Osteocyte (in vitro differentiated cells): ENCODE data around the gene DFFB. TPM values are rescaled to one million over a fixed set of nuclear protein-coding genes. Genes with fewer than 3 reads are reported as not detected.

Experiments used
- DNase-seq: peaks from one replicate; pipeline ENCODE4 v3.0.0; 2021; ENCODE audit warnings: mixed read lengths; ENCODE audit not compliant: unreplicated experiment; ENCODE audit errors: extremely low spot score
- H3K27ac Mint-ChIP-seq: one replicate; pipeline ENCODE4 v1.8.0; 2021; ENCODE audit warnings: mild to moderate bottlenecking, mixed read lengths; ENCODE audit not compliant: unreplicated experiment
- H3K27me3 Mint-ChIP-seq: one replicate; pipeline ENCODE4 v1.8.0; 2021; ENCODE audit warnings: mixed read lengths; ENCODE audit not compliant: unreplicated experiment
- H3K36me3 Mint-ChIP-seq: one replicate; pipeline ENCODE4 v1.8.0; 2021; ENCODE audit warnings: mixed read lengths; ENCODE audit not compliant: unreplicated experiment
- H3K4me1 Mint-ChIP-seq: one replicate; pipeline ENCODE4 v1.8.0; 2021; ENCODE audit warnings: mixed read lengths; ENCODE audit not compliant: unreplicated experiment
- H3K4me3 Mint-ChIP-seq: one replicate; pipeline ENCODE4 v1.8.0; 2021; ENCODE audit warnings: mild to moderate bottlenecking, moderate library complexity, mixed read lengths; ENCODE audit not compliant: unreplicated experiment
- H3K9me3 Mint-ChIP-seq: one replicate; pipeline ENCODE4 v1.8.0; 2021; ENCODE audit warnings: mixed read lengths; ENCODE audit not compliant: unreplicated experiment
- total RNA-seq: library from RNA; stranded (reverse); gene quantifications from 2 replicates; pipeline ENCODE4 v1.2.1, GENCODE V29; 2021
- TF ChIP-seq, protein P1 (sequence below): fragments of 200-600 bp; sonication (generic); IDR thresholded peaks from 2 replicates; pipeline ENCODE4 v1.5.0; 2021; ENCODE audit warnings: antibody characterized with exemption, mild to moderate bottlenecking, moderate library complexity

DFFB gene
- total RNA-seq, 1 donor from 2014 or later, result 11.0 TPM

DNA sequence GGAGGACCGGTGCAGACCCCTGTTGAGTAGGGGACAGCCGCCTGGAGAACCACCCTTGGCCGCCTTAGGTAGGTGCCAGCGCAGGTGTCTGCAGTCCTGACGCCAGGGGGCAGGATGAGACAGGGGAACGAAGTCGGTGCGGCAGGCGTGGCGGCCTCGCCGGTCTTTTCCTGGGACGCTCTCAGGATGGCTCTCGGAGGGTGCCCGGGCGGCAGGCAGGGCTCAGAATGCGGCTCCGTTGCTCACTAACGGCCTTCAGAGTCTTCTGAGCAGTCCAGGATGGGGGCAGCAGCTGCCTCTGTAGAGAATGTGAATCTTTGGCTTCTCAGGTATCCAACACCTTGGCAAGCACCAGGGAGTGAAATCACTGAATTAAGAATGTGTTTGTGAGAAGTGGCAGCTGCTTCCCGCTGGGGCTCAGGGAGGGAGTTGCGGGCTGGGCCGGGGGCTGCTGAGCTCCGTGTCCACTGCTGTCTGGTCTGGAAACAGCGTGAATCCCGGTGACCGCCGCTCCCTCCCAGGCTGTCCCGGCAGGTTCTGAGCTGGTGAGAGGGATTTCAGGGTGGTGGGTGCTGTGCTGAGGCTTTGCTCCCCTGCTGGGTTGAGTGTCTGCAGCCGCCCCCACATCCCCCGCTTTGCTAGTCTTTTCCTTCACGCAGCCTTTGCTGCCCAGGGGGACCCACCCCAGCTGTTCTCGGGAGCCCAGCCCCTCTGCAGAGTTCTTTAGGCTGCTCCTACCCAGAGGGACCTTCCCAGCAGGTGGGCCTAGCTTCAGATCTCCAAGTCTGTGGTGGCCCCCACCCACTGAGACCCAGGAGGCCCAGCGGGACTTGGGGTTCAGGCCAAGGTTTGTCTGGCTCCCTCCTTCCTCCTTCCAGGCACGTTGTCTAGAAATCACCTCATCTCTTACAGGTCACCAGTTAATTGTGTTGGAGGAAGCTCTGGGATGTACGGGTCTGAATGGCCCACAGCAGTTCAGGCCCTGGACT, 53.9 kb downstream of the DFFB start:
- no peaks in the 10 kb centered on the region for H3K9me3 Mint-ChIP-seq

DNA sequence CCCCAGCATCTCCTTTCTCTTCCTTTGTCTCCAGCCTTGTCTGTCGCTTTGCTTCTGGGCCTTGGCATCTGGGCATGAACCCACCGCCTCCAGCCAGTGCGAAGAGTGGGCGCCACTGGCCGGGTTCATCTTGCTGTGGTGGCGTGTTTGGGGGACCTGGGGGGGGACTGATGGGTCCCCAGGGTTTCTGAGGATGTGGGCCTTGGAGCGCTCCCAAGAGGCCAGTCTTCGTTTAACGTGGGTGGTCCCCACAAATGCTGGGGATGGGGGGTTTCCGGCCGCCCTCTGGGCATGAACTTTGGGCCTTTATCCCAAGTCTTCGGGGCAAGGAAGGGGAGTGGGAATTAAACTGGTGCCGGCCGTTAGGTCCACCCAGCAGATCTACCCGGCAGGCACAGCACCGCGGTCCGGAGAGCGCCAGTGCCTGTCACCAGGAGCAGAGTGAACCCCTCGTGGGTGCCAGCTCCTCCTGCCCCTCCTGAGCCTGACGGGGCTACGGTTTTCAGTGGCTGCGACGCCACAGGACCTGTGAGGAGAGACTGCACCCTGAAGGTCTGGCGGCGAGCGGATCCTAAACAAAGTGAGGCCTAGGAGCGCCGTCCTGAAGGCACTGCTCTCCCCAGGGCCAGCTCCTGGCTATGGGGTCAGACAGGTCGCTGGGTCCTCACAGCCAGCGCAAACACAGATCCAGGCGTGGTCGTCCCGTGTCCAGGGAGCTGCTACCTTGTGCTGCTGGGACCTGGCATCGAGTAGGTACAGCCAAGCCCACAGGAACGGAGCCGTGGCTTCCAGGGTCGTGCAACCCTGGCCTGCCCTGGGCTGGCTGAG, 54.9 kb downstream of the DFFB start:
- DNase-seq, result no peak
- TF ChIP-seq, protein P1, sequence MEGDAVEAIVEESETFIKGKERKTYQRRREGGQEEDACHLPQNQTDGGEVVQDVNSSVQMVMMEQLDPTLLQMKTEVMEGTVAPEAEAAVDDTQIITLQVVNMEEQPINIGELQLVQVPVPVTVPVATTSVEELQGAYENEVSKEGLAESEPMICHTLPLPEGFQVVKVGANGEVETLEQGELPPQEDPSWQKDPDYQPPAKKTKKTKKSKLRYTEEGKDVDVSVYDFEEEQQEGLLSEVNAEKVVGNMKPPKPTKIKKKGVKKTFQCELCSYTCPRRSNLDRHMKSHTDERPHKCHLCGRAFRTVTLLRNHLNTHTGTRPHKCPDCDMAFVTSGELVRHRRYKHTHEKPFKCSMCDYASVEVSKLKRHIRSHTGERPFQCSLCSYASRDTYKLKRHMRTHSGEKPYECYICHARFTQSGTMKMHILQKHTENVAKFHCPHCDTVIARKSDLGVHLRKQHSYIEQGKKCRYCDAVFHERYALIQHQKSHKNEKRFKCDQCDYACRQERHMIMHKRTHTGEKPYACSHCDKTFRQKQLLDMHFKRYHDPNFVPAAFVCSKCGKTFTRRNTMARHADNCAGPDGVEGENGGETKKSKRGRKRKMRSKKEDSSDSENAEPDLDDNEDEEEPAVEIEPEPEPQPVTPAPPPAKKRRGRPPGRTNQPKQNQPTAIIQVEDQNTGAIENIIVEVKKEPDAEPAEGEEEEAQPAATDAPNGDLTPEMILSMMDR, result no peak
- H3K27ac Mint-ChIP-seq, result no peak overlapping the region
- H3K9me3 Mint-ChIP-seq, result no peaks in the 10 kb centered on the region
- H3K4me1 Mint-ChIP-seq, result peaks cover 2% of the 10 kb centered on the region
- no peaks in the 10 kb centered on the region for H3K36me3 Mint-ChIP-seq
- H3K27me3 Mint-ChIP-seq, result peaks cover 3% of the 10 kb centered on the region
- no peak overlapping the region for H3K4me3 Mint-ChIP-seq

More for the DNA sequence above, 53.9 kb downstream of the DFFB start:
- no peak overlapping the region for H3K4me3 Mint-ChIP-seq
- DNase-seq, result no peak
- peaks cover 2% of the 10 kb centered on the region for H3K4me1 Mint-ChIP-seq
- no peak overlapping the region for H3K27ac Mint-ChIP-seq
- H3K36me3 Mint-ChIP-seq, result no peaks in the 10 kb centered on the region
- TF ChIP-seq, protein P1, result peak; percentile 72
- H3K27me3 Mint-ChIP-seq, result peaks cover 3% of the 10 kb centered on the region

DNA sequence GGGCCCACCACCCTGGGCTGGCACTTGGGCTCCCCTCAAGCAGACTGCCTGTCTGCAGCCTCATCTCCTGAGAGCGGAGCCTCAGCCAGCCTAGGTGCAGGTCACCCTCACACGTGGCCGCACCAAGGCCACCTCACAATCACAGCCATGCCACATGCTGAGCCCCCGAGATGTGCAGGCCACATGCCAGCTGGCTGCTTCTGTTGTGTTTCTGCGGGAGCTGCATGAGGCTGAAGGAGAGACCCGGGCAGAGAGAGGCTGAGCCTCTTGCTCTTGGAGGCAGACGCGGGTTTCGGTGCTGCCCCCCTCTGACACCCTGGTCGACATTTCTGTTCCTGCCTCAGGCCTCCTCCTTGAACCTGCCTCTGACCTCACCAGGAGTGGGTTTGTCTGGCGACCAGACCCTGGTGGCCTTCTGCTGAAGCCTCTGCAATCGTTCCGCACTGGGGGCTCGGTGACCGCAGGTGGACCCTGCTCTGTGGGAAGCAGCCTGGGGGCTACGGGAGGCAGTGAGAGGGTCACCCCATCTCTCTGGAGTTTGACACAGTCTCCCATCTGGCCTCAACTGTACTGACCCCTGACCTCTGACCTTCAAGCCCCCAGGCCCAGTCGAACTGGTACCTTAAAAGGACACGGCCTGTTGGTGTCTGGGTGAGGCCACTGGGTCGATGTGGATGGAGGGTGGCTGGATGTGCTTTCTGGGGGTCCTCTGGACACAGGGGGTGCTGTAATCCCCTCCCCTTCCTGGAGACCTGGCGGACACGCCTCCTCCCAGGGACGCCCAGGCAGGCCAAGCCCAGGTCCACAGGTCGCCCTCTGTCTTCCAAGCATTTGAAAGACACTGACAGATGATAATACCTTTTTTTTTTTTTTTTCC, 55.8 kb downstream of the DFFB start:
- Mint-ChIP-seq H3K27me3 (peaks cover 3% of the 10 kb centered on the region), H3K36me3 (no peaks in the 10 kb centered on the region), H3K4me1 (peaks cover 2% of the 10 kb centered on the region), H3K4me3 (no peak overlapping the region), H3K27ac (no peak overlapping the region), H3K9me3 (no peaks in the 10 kb centered on the region)
- TF ChIP-seq, protein P1, result no peak
- no peak for DNase-seq

DNA sequence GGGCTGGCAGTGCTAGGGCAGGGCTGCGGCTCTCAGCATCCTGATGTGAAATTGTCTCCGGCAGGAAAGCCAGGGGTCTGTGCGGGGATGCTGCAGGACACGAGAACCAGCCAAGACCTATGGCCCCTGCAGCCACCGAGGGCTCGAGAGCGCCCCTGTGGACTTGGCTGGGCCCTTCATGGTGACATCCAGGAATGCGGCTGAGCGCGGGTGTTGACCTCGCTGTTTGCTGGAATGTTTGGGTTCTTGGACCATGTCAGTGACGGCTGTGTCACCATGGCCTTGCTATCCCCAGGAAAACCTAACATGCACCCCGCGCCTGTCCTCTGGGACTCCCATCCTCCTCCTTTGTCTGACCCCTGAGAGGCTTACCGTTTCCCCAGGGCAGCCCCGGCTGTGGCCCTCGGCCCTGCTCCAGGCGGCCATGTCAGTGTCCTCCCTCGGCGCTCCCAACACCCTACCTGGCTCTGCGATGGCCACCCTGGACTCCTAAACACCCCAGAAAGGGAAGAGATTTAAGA, 57.1 kb downstream of the DFFB start:
- Mint-ChIP-seq H3K36me3 (no peaks in the 10 kb centered on the region), H3K4me3 (no peak overlapping the region), H3K4me1 (peaks cover 2% of the 10 kb centered on the region), H3K9me3 (no peaks in the 10 kb centered on the region), H3K27me3 (peaks cover 3% of the 10 kb centered on the region), H3K27ac (no peak overlapping the region)
- no peak for DNase-seq
- TF ChIP-seq, protein P1, result no peak
